Activated CD4-positive, alpha-beta memory T cell treated with anti-CD3 and anti-CD28 coated beads, Interleukin-2, amount 10 ng/mL, durations not matched to agents 7 days and 5 days (primary cell): ENCODE data around the gene BIN2. TPM values are rescaled to one million over a fixed set of nuclear protein-coding genes. Genes with fewer than 3 reads are reported as not detected.

Experiments
- CTCF ChIA-PET: fragments of 350-600 bp; sonication (Branson Sonifier 250); formaldehyde crosslinking; loops from one replicate; lab custom pipeline; 2021; ENCODE audit warnings: antibody characterized with exemption, inconsistent platforms; lab: Charles Lee
- POLR2A ChIA-PET: fragments of 350-600 bp; sonication (Branson Sonifier 250); formaldehyde crosslinking; loops from one replicate; lab custom pipeline; 2021; ENCODE audit warnings: antibody characterized with exemption; lab: Charles Lee
- DNase-seq: peaks from one replicate; pipeline ENCODE4 v3.0.0-alpha.2; 2020
- H3K27ac Mint-ChIP-seq: one replicate; pipeline ENCODE4 v1.8.0; 2021; ENCODE audit warnings: mild to moderate bottlenecking, mixed read lengths
- H3K27me3 Mint-ChIP-seq: one replicate; pipeline ENCODE4 v1.8.0; 2021; ENCODE audit warnings: mixed read lengths
- H3K36me3 Mint-ChIP-seq: one replicate; pipeline ENCODE4 v1.8.0; 2021; ENCODE audit warnings: low read depth, mixed read lengths
- H3K4me1 Mint-ChIP-seq: one replicate; pipeline ENCODE4 v1.8.0; 2021; ENCODE audit warnings: mixed read lengths
- H3K4me3 Mint-ChIP-seq: one replicate; pipeline ENCODE4 v1.8.0; 2021; ENCODE audit warnings: mild to moderate bottlenecking, mixed read lengths
- H3K9me3 Mint-ChIP-seq: one replicate; pipeline ENCODE4 v1.8.0; 2021; ENCODE audit warnings: mixed read lengths
- total RNA-seq, 2 experiments: library from RNA; stranded (reverse); gene quantifications; one replicate each; pipeline ENCODE4 v1.2.3, GENCODE V29; 2021

The BIN2 gene
- 100 to 1,000 TPM; 206 to 214 TPM for total RNA-seq

DNA sequence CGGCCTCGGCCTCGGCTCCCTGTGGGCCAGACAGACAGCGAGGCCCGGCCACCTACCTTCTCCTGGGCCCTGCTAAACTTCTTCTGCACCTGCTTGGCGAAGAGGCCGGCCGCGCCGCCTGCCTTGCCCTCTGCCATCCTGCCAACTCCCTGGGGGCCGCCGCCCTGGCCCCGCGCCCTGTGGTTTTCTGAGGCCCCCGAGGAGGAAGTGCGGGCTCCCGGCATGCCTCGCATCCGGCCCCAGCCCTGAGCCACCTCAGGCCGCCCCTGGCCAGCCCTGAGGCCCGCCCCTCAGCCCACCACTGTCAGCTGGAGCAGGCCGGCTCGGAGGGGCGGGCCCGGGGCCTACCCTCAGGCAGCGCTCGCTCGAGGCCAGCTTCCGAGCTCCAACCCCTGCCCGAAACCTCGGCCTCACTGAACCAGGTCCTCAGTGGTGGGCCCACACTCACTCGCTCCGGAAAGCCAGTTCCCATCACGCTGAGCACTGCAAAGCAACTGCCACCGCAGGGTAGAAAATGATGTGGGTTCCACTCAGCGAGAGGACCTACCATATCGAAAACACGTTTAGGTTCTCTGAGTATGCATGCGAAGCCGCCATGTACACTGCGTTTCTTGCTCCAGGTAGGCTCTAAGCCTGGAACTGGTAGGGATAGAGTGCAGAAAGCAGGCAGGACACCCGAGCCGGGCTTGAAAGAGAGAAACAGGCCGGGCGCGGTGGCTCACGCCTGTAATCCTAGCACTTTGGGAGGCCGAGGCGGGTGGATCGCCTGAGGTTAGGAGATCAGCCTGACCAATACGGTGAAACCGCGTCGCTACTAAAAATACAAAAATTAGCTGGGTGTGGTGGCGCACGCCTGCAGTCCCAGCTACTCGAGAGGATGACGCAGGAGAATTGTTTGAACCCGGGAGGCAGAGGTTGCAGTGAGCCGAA is at the start of gene BIN2:
Gene BIN2, minus strand, starts transcription at position 209 of the 930 bp plus-strand sequence. Its CDS starts 72 bp downstream, at position 137.
- CTCF ChIA-PET = interaction anchor here (1.6 kb wide), 1 partner anchor 17 kb away, joined by 8 read pairs; no protein-coding TSS in a partner anchor
- POLR2A ChIA-PET = interaction anchor here (0.7 to 7.2 kb wide), 13 partner anchors 10 to 560 kb away, joined by 3 to 65 read pairs (median 10); partner anchors contain the start of genes ATF1, CSRNP2, DAZAP2 and LETMD1
- Mint-ChIP-seq H3K4me1 (peaks cover 82% of the 10 kb centered on the region), H3K4me3 (peak within 1 kb of the TSS; percentile 88), H3K27ac (peak within 1 kb of the TSS; percentile 98), H3K36me3 (peaks cover 39% of the 10 kb centered on the region), H3K9me3 (no peaks in the 10 kb centered on the region), H3K27me3 (no peaks in the 10 kb centered on the region)
- peak; percentile 87 for DNase-seq

DNA sequence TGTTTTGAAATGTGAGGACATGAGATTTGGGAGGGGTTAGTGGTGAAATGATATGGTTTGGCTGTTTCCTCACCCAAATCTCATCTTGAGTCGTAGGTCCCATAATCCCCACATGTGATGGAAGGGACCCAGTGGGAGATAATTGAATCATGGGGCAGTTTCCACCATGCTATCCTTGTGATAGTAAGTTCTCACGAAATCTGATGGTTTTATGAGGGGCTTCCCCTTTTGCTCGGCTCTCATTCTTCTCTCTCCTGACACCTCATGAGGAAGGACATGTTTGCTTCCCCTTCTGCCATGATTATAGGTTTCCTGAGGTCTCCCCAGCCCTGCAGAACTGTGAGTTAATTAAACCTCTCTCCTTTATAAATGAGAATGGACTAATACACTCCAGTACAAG is 49.2 kb upstream of the BIN2 start:
- Mint-ChIP-seq H3K27me3 (no peaks in the 10 kb centered on the region), H3K36me3 (peaks cover 51% of the 10 kb centered on the region), H3K27ac (no peak overlapping the region), H3K4me1 (peaks cover 59% of the 10 kb centered on the region), H3K4me3 (no peak overlapping the region), H3K9me3 (no peaks in the 10 kb centered on the region)
- ChIA-PET POLR2A (interaction anchor here (1.0 to 1.3 kb wide), 3 partner anchors 10 to 22 kb away, joined by 3 to 5 read pairs (median 4); no protein-coding TSS in a partner anchor), CTCF (interaction anchor here (1.4 to 1.8 kb wide), 2 partner anchors 25 to 32 kb away, joined by 4 to 5 read pairs; no protein-coding TSS in a partner anchor)
- no peak for DNase-seq

- POLR2A ChIA-PET = interaction anchor here (1.3 to 1.6 kb wide), 2 partner anchors 19 to 23 kb away, joined by 4 to 5 read pairs; partner anchors contain the start of gene GALNT6
- CTCF ChIA-PET = interaction anchor here (1.1 to 1.7 kb wide), 2 partner anchors 23 to 49 kb away, joined by 4 to 5 read pairs; no protein-coding TSS in a partner anchor
- no peak for DNase-seq
- Mint-ChIP-seq H3K9me3 (no peaks in the 10 kb centered on the region), H3K36me3 (peaks cover 43% of the 10 kb centered on the region), H3K4me3 (no peak overlapping the region), H3K27ac (no peak overlapping the region), H3K27me3 (no peaks in the 10 kb centered on the region), H3K4me1 (peaks cover 68% of the 10 kb centered on the region)
Measured at GRCh38 chr12:51372021-51372420, 48.0 kb upstream of the BIN2 start.

DNA sequence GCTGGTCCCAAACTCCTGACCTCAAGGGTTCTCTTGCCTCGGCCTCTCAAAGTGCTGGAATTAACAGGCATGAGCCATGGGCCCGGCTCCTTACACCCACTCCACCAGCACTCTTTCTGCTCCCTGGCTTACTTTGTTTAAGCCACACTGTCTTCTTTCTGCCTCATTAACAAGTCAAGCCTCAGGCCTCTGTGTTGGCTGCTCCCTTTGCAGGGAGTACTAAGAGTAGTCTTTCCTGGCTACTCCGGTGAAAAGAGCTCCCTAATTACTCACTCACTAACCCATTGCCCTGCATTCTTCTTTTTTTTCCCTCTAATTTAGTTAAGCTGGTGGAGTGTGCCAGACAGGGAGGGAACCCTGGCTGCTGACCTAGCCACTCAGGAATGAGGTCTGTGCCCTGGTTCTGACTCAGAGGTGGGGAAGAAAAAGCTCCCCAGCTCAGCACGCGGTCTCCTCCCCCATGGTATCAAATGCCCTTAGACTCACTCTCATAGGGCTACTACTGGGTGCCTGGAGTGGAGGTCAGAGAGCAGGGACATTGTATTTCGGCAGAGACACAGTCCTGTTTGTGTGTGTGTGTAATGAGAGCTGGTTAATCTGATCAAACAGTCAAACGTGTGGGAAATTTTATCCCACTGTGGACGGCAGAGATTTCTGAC is 47.5 kb upstream of the BIN2 start:
- peaks cover 44% of the 10 kb centered on the region for H3K36me3 Mint-ChIP-seq
- H3K4me1 Mint-ChIP-seq = peaks cover 68% of the 10 kb centered on the region
- no peaks in the 10 kb centered on the region for H3K9me3 Mint-ChIP-seq
- no peak overlapping the region for H3K4me3 Mint-ChIP-seq
- no peak for DNase-seq
- no peaks in the 10 kb centered on the region for H3K27me3 Mint-ChIP-seq
- no peak overlapping the region for H3K27ac Mint-ChIP-seq
- ChIA-PET POLR2A (interaction anchor here (1.3 to 1.6 kb wide), 2 partner anchors 20 to 23 kb away, joined by 4 to 5 read pairs; partner anchors contain the start of gene GALNT6), CTCF (interaction anchor here (1.1 to 1.7 kb wide), 2 partner anchors 22 to 49 kb away, joined by 4 to 5 read pairs; no protein-coding TSS in a partner anchor)

DNA sequence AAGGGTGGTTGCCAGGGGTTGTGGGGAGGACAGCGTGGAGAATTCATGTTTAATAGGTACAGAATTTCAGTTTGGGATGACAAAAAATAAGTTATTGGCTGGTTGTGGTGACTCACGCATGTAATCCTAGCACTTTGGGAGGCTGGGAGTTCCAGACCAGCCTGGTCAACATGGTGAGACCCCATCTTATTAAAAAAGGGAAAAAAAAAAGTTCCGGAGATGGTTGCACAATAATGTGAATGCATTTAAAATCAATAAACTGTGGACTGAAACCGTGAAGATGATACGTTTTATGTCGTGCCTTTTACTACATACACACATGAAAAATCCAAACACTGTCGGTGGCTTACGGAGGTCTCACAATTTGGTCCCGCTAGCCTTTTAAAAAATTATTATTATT is 46.7 kb upstream of the BIN2 start:
- ChIA-PET CTCF (interaction anchor here (1.7 kb wide), 1 partner anchor 21 kb away, joined by 4 read pairs; no protein-coding TSS in a partner anchor), POLR2A (no interaction called here)
- Mint-ChIP-seq H3K36me3 (peaks cover 45% of the 10 kb centered on the region), H3K9me3 (no peaks in the 10 kb centered on the region), H3K4me1 (peaks cover 68% of the 10 kb centered on the region), H3K27me3 (no peaks in the 10 kb centered on the region), H3K27ac (no peak overlapping the region), H3K4me3 (no peak overlapping the region)
- DNase-seq = no peak

DNA sequence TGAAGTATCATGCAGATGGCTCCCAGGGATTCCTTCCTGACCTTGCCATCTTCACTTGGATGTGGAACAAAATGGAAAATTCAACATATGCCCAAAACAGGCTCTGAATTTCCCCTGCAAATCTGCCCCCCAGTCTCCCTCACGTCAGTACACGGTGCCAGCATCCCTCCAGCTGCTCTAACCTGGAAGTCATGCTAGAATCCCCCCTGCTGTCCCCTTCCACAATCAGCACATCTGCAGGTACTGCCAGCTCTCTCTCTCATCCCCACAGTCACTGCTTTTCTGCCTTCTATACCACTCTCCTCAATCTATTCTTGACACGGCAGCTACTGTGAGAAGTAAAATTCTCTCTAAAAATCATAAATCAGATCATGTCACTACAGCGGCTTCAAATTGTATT is 45.6 kb upstream of the BIN2 start:
- Mint-ChIP-seq H3K36me3 (peaks cover 38% of the 10 kb centered on the region), H3K4me1 (peaks cover 61% of the 10 kb centered on the region), H3K27ac (peak overlapping the region; percentile 74), H3K9me3 (no peaks in the 10 kb centered on the region), H3K27me3 (no peaks in the 10 kb centered on the region), H3K4me3 (peak overlapping the region; percentile 25)
- POLR2A ChIA-PET = interaction anchor here (0.8 to 1.7 kb wide), 14 partner anchors 9 to 606 kb away, joined by 3 to 34 read pairs (median 5); partner anchors contain the start of genes ATF1, DAZAP2, GALNT6 and LETMD1
- DNase-seq = no peak
- CTCF ChIA-PET = interaction anchor here (0.7 to 1.6 kb wide), 9 partner anchors 9 to 602 kb away, joined by 3 to 6 read pairs (median 4); partner anchors contain the start of gene GALNT6

DNA sequence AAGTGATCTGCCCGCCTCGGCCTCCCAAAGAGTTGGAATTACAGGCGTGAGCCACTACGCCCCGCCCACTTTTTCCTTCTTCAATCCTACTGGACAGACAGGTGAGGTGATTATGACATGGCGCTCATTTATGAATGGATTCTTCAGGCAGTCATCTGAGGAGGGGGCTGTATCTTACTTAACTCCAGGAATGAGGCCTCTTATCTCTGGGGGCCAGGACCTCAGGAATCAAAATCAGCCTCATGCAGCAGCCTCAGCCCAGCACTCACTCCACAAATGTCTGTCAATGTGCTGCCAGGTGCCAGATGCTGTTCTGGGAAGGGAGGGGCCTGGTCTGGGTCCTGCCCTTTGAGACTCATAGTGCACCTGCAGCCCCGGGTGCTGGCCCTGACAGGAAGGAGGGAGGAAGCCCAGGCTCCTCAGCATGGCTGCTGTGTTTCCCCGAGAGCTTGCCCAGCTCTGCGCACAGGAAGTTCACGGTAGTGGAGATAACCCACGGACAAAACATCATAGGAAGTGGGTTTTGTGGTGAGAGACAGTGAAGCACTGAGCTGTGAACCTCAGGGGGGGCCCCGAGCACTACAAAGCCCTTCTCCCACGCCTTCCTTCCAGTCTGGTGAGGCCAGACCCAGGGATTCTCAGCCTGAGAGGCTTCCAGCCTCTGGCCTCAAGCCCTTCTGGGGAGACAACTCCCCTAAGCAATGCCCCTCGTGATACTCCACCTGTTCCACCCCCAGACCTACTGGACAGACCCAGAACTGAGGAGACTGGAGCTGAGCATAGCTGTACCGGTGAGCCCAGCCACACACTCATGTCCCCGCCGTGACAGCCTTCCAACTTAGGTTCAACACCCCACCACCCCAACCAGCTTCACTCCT is 44.9 kb upstream of the BIN2 start:
- no peaks in the 10 kb centered on the region for H3K9me3 Mint-ChIP-seq
- no peaks in the 10 kb centered on the region for H3K27me3 Mint-ChIP-seq
- peaks cover 57% of the 10 kb centered on the region for H3K4me1 Mint-ChIP-seq
- peaks cover 37% of the 10 kb centered on the region for H3K36me3 Mint-ChIP-seq
- DNase-seq = peak; percentile 93
- peak overlapping the region; percentile 25 for H3K4me3 Mint-ChIP-seq
- ChIA-PET POLR2A (interaction anchor here (0.8 to 1.7 kb wide), 14 partner anchors 8 to 605 kb away, joined by 3 to 34 read pairs (median 5); partner anchors contain the start of genes ATF1, DAZAP2, GALNT6 and LETMD1), CTCF (interaction anchor here (0.7 to 1.6 kb wide), 12 partner anchors 9 to 656 kb away, joined by 3 to 6 read pairs (median 4); partner anchors contain the start of gene GALNT6)
- H3K27ac Mint-ChIP-seq = peak overlapping the region; percentile 74

GRCh38 chr12:51365276-51365675 is 41.3 kb upstream of the BIN2 start:
- Mint-ChIP-seq H3K27ac (no peak overlapping the region), H3K36me3 (peaks cover 14% of the 10 kb centered on the region), H3K9me3 (no peaks in the 10 kb centered on the region), H3K4me1 (peaks cover 33% of the 10 kb centered on the region), H3K4me3 (no peak overlapping the region), H3K27me3 (no peaks in the 10 kb centered on the region)
- POLR2A ChIA-PET = no interaction called here
- DNase-seq = no peak
- CTCF ChIA-PET = interaction anchor here (0.7 to 1.4 kb wide), 3 partner anchors 9 to 46 kb away, joined by 3 to 4 read pairs (median 3); no protein-coding TSS in a partner anchor

GRCh38 chr12:51364001-51364400 is 40.0 kb upstream of the BIN2 start:
- Mint-ChIP-seq H3K27me3 (no peaks in the 10 kb centered on the region), H3K4me3 (no peak overlapping the region), H3K9me3 (no peaks in the 10 kb centered on the region), H3K36me3 (peaks cover 14% of the 10 kb centered on the region), H3K4me1 (peaks cover 20% of the 10 kb centered on the region), H3K27ac (no peak overlapping the region)
- DNase-seq = no peak
- ChIA-PET POLR2A (no interaction called here), CTCF (no interaction called here)

- no peak overlapping the region for H3K27ac Mint-ChIP-seq
Measured at GRCh38 chr12:51362747-51363342, 38.9 kb upstream of the BIN2 start.

DNA sequence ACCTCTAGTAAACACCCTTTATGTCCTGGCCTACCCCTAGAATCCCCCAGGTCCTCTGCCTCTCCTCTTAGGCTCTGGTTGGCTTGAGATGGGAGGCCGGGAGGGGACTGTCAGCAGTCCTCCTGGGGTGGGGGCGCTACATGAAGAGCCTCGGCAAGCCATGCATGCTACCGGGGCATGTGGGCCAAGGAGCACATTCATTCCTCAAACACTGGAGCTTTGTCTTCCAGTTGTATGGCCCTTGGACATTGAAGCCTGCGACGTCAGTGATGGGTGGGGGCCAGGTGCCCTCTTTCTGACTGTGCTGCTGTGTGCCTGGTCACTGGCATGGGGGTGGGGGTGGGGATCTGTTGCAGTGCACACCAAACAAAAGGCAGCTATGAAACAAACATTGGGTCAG is 38.3 kb upstream of the BIN2 start:
- ChIA-PET CTCF (interaction anchor here (0.7 kb wide), 1 partner anchor 411 kb away, joined by 3 read pairs; no protein-coding TSS in a partner anchor), POLR2A (no interaction called here)
- Mint-ChIP-seq H3K36me3 (peaks cover 20% of the 10 kb centered on the region), H3K4me3 (no peak overlapping the region), H3K27me3 (no peaks in the 10 kb centered on the region), H3K9me3 (no peaks in the 10 kb centered on the region), H3K27ac (no peak overlapping the region), H3K4me1 (peaks cover 5% of the 10 kb centered on the region)
- DNase-seq = no peak

More at GRCh38 chr12:51362747-51363342, 38.9 kb upstream of the BIN2 start:
- H3K36me3 Mint-ChIP-seq = peaks cover 17% of the 10 kb centered on the region
- no peaks in the 10 kb centered on the region for H3K9me3 Mint-ChIP-seq
- H3K4me1 Mint-ChIP-seq = peaks cover 10% of the 10 kb centered on the region
- H3K27me3 Mint-ChIP-seq = no peaks in the 10 kb centered on the region
- CTCF ChIA-PET = no interaction called here
- H3K4me3 Mint-ChIP-seq = no peak overlapping the region
- DNase-seq = no peak
- POLR2A ChIA-PET = no interaction called here
